ENCODE results near the gene TET3.

Gene TET3

DNA sequence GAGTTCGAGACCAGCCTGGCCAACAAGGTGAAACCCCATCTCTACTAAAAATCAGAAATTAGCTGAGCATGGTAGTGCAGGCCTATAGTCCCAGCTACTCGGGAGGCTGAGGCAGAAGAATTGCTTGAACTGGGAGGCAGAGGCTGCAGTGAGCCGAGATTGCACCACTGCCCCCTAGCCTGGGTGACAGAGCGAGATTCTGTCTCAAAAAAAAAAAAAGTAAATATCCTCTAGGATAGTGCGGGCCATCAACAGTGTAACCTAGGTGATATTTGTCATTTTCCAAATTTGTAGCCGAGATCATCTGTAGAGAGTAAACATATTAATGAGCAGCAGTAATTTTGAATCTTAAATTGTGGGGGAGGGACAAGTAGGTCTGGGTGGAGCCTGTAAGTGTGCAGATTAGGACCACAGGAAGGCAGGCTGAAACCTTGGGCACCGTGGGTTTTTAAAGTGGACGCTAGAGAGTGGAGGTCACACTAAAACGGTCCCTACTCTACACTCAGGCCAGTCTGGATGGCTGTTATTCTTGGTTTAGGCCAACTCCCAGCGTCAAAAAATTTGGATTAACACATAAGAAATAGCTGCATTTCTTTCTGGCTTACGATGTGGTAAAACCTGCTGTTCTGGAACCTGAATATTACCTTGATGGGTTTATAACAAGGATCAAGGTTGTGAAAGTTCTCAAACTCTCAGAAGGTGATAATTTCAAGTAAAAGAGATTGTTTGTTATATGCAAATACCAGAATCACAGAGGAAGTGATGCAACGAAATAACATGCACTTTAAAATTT is 22.7 kb upstream of the TET3 start:
- Histone ChIP-seq H4K91ac (ENCODE audit: low read length) (no peak overlapping the region), H3K36me3 (ENCODE audit: control insufficient read depth in 1 of 2, insufficient read depth in 2 of 2, low read depth in 1 of 2, low read length in 2 of 2) (peaks cover 19 to 32% of the 10 kb centered on the region in 2 experiments), H2BK5ac (ENCODE audit: low read depth, low read length, poor library complexity, severe bottlenecking) (no peak overlapping the region), H2BK15ac (ENCODE audit: low read depth, poor library complexity, severe bottlenecking) (no peak overlapping the region), H2AK5ac (ENCODE audit: low read length, severe bottlenecking) (no peak overlapping the region), H2AFZ (ENCODE audit: low read depth, low read length) (no peak overlapping the region), H3K4me2 (ENCODE audit: low read length, poor library complexity, severe bottlenecking) (no peak overlapping the region), H2BK120ac (ENCODE audit: low read depth, low read length) (no peak overlapping the region), H3K14ac (ENCODE audit: low read length in 2 of 2) (no peak overlapping the region), H3K4ac (ENCODE audit: low read depth in 1 of 2, low read length in 2 of 2) (no peak overlapping the region), H2BK12ac (ENCODE audit: low read length in 2 of 2) (no peak overlapping the region), H3K27me3 (ENCODE audit: control insufficient read depth in 1 of 2, insufficient read depth in 1 of 2, low read length in 2 of 2) (no peaks in the 10 kb centered on the region), H3K27ac (ENCODE audit: low read length, poor library complexity, severe bottlenecking) (no peak overlapping the region), H3K9me3 (ENCODE audit: control insufficient read depth, low read length) (peaks cover 3% of the 10 kb centered on the region), H3K23ac (ENCODE audit: low read length in 2 of 2) (no peak overlapping the region), H3K79me1 (replicated peaks; ENCODE audit: low read length, poor library complexity, severe bottlenecking) (peaks cover 11% of the 10 kb centered on the region), H3K4me3 (ENCODE audit: insufficient read depth in 1 of 2, low read depth in 1 of 2, low read length in 2 of 2) (no peak overlapping the region), H3K4me1 (ENCODE audit: control insufficient read depth, insufficient read depth, low read depth, low read length) (no peaks in the 10 kb centered on the region), H3K9ac (ENCODE audit: low read length) (no peak overlapping the region), H4K8ac (ENCODE audit: low read length) (no peak overlapping the region), H3K18ac (ENCODE audit: low read depth in 1 of 2, low read length in 2 of 2) (no peak overlapping the region)
- 95% methylated on average over 12 of the region's 12 CpGs for WGBS
- no peak for DNase-seq

DNA sequence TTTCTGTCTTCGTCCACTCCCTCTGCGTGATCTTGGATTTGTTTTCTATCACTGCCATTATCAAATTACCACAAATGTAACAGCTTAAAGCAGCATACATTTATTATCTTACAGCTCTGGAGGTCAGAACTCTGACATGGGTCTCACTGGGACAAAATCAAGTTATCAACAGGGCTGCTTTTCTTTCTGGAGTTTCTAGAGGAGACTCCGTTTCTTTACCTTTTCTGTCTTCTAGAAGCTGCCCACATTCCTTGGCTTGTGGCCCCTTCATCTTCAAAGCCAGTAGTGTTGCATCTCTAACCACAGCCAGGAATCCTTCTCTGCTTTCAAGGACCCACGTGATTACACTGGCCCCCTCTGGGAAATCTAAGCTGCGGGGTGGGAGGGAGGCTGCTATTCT is 21.9 kb upstream of the TET3 start:
- Histone ChIP-seq H3K9ac (ENCODE audit: low read length) (no peak overlapping the region), H3K27me3 (ENCODE audit: control insufficient read depth in 1 of 2, insufficient read depth in 1 of 2, low read length in 2 of 2) (no peaks in the 10 kb centered on the region), H4K91ac (ENCODE audit: low read length) (no peak overlapping the region), H3K79me1 (replicated peaks; ENCODE audit: low read length, poor library complexity, severe bottlenecking) (peaks cover 9% of the 10 kb centered on the region), H4K8ac (ENCODE audit: low read length) (no peak overlapping the region), H3K27ac (ENCODE audit: low read length, poor library complexity, severe bottlenecking) (no peak overlapping the region), H3K4ac (ENCODE audit: low read depth in 1 of 2, low read length in 2 of 2) (no peak overlapping the region), H2AFZ (ENCODE audit: low read depth, low read length) (no peak overlapping the region), H3K23ac (ENCODE audit: low read length in 2 of 2) (no peak overlapping the region), H3K4me3 (ENCODE audit: insufficient read depth in 1 of 2, low read depth in 1 of 2, low read length in 2 of 2) (no peak overlapping the region), H3K9me3 (ENCODE audit: control insufficient read depth, low read length) (peaks cover 3% of the 10 kb centered on the region), H3K4me1 (ENCODE audit: control insufficient read depth, insufficient read depth, low read depth, low read length) (no peaks in the 10 kb centered on the region), H2BK12ac (ENCODE audit: low read length in 2 of 2) (no peak overlapping the region), H2BK5ac (ENCODE audit: low read depth, low read length, poor library complexity, severe bottlenecking) (no peak overlapping the region), H3K4me2 (ENCODE audit: low read length, poor library complexity, severe bottlenecking) (no peak overlapping the region), H3K36me3 (ENCODE audit: control insufficient read depth in 1 of 2, insufficient read depth in 2 of 2, low read depth in 1 of 2, low read length in 2 of 2) (peaks cover 16 to 25% of the 10 kb centered on the region in 2 experiments), H3K18ac (ENCODE audit: low read depth in 1 of 2, low read length in 2 of 2) (no peak overlapping the region), H3K14ac (ENCODE audit: low read length in 2 of 2) (no peak overlapping the region), H2AK5ac (ENCODE audit: low read length, severe bottlenecking) (no peak overlapping the region), H2BK15ac (ENCODE audit: low read depth, poor library complexity, severe bottlenecking) (no peak overlapping the region), H2BK120ac (ENCODE audit: low read depth, low read length) (no peak overlapping the region)
- no peak for DNase-seq
- WGBS: 65% methylated on average over 3 of the region's 5 CpGs

DNA sequence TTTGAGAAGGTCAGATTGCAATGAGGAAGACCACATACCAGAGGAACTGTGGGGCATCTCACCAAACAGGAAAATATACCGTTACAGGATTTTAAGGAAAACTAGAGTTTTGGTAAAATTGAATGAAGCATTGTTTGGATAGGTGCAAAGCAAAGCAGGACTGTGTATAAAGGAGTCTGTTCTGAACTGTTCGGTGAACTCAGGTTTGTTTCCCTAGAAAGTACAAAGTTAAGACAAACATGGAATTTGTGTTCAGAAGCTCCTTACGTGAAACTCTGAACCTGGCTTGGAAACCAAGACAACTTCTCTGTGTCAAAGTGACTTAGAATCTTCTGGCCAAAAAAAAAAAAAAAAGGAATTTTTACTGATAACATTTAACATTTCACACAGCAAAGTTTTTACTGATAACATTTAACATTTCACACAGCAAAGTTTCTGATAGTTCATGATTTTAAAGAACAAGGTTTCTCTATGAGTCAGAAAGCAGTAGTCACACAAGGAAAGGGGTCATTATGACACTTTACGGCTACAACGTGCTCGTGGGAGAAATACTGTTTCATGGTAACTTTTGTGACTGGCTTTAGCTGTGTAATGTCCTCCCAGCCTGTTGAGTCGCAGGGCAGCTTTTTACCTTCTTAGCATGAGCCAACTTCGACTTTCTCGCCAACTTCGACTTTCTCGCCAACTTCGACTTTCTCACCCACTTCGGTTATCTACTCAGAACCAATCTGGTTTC is 21.2 kb upstream of the TET3 start:
- H3K9me3 ChIP-seq (ENCODE audit: control insufficient read depth, low read length): peaks cover 3% of the 10 kb centered on the region
- H4K91ac ChIP-seq (ENCODE audit: low read length): no peak overlapping the region
- H3K27me3 ChIP-seq (ENCODE audit: control insufficient read depth in 1 of 2, insufficient read depth in 1 of 2, low read length in 2 of 2): no peaks in the 10 kb centered on the region

DNA sequence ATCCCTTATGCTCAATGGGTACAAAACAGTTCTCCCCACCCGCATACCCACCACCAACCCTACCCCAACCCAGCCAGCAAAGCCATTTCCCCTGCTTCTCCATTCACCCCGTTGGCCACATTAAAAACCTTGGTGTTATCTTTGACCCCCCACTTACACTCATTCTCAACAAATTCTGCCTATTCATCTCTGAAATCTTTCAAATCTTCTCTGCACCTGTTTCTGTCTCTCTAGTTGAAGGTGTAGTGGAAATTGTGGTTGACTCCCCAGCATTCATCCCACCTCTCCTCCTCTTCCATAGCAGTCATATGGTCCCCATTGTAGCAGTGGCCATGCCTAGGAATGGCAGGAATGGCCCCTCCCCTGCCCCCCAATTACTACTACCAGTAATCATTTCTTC is 20.5 kb upstream of the TET3 start:
- DNase-seq: no peak
- Histone ChIP-seq H2BK15ac (ENCODE audit: low read depth, poor library complexity, severe bottlenecking) (no peak overlapping the region), H3K9me3 (ENCODE audit: control insufficient read depth, low read length) (peaks cover 3% of the 10 kb centered on the region), H4K91ac (ENCODE audit: low read length) (no peak overlapping the region), H4K8ac (ENCODE audit: low read length) (peak overlapping the region; percentile 20), H3K79me1 (replicated peaks; ENCODE audit: low read length, poor library complexity, severe bottlenecking) (no peaks in the 10 kb centered on the region), H2BK12ac (ENCODE audit: low read length in 2 of 2) (no peak overlapping the region), H3K4me3 (ENCODE audit: insufficient read depth in 1 of 2, low read depth in 1 of 2, low read length in 2 of 2) (no peak overlapping the region), H2AK5ac (ENCODE audit: low read length, severe bottlenecking) (no peak overlapping the region), H3K9ac (ENCODE audit: low read length) (no peak overlapping the region), H3K27ac (ENCODE audit: low read length, poor library complexity, severe bottlenecking) (no peak overlapping the region), H3K4me2 (ENCODE audit: low read length, poor library complexity, severe bottlenecking) (no peak overlapping the region), H2AFZ (ENCODE audit: low read depth, low read length) (no peak overlapping the region), H3K18ac (ENCODE audit: low read depth in 1 of 2, low read length in 2 of 2) (no peak overlapping the region), H3K4me1 (ENCODE audit: control insufficient read depth, insufficient read depth, low read depth, low read length) (no peaks in the 10 kb centered on the region), H3K36me3 (ENCODE audit: control insufficient read depth in 1 of 2, insufficient read depth in 2 of 2, low read depth in 1 of 2, low read length in 2 of 2) (peaks cover 9 to 11% of the 10 kb centered on the region in 2 experiments), H3K14ac (ENCODE audit: low read length in 2 of 2) (no peak overlapping the region), H2BK5ac (ENCODE audit: low read depth, low read length, poor library complexity, severe bottlenecking) (no peak overlapping the region), H3K27me3 (ENCODE audit: control insufficient read depth in 1 of 2, insufficient read depth in 1 of 2, low read length in 2 of 2) (no peaks in the 10 kb centered on the region), H3K4ac (ENCODE audit: low read depth in 1 of 2, low read length in 2 of 2) (no peak overlapping the region), H2BK120ac (ENCODE audit: low read depth, low read length) (no peak overlapping the region), H3K23ac (ENCODE audit: low read length in 2 of 2) (no peak overlapping the region)
- WGBS: 75% methylated on average over 2 of the region's 2 CpGs

More for the DNA sequence above, 21.2 kb upstream of the TET3 start:
- no peak overlapping the region for H2AFZ ChIP-seq (ENCODE audit: low read depth, low read length)
- H3K4me2 ChIP-seq (ENCODE audit: low read length, poor library complexity, severe bottlenecking): no peak overlapping the region
- no peak overlapping the region for H2BK15ac ChIP-seq (ENCODE audit: low read depth, poor library complexity, severe bottlenecking)
- no peak overlapping the region for H2AK5ac ChIP-seq (ENCODE audit: low read length, severe bottlenecking)
- no peak for DNase-seq
- H2BK5ac ChIP-seq (ENCODE audit: low read depth, low read length, poor library complexity, severe bottlenecking): no peak overlapping the region
- H3K4me1 ChIP-seq (ENCODE audit: control insufficient read depth, insufficient read depth, low read depth, low read length): no peaks in the 10 kb centered on the region
- H3K79me1 ChIP-seq (replicated peaks; ENCODE audit: low read length, poor library complexity, severe bottlenecking): peaks cover 4% of the 10 kb centered on the region
- no peak overlapping the region for H3K18ac ChIP-seq (ENCODE audit: low read depth in 1 of 2, low read length in 2 of 2)
- 94% methylated on average over 13 of the region's 13 CpGs for WGBS
- H3K14ac ChIP-seq (ENCODE audit: low read length in 2 of 2): no peak overlapping the region
- H4K8ac ChIP-seq (ENCODE audit: low read length): no peak overlapping the region
- H2BK12ac ChIP-seq (ENCODE audit: low read length in 2 of 2): no peak overlapping the region
- H3K36me3 ChIP-seq (ENCODE audit: control insufficient read depth in 1 of 2, insufficient read depth in 2 of 2, low read depth in 1 of 2, low read length in 2 of 2): peaks cover 16 to 18% of the 10 kb centered on the region in 2 experiments
- no peak overlapping the region for H3K23ac ChIP-seq (ENCODE audit: low read length in 2 of 2)
- H3K9ac ChIP-seq (ENCODE audit: low read length): no peak overlapping the region
- no peak overlapping the region for H3K4ac ChIP-seq (ENCODE audit: low read depth in 1 of 2, low read length in 2 of 2)
- H2BK120ac ChIP-seq (ENCODE audit: low read depth, low read length): no peak overlapping the region
- H3K4me3 ChIP-seq (ENCODE audit: insufficient read depth in 1 of 2, low read depth in 1 of 2, low read length in 2 of 2): no peak overlapping the region
- no peak overlapping the region for H3K27ac ChIP-seq (ENCODE audit: low read length, poor library complexity, severe bottlenecking)

Measured in mesenchymal stem cell (in vitro differentiated cells and primary cell).